HG02981 (cell line): ENCODE results near the gene CCAR1.
"Not testable (repeated sequence)": the region's sequence is repeated elsewhere in the genome, so short reads cannot be mapped to it uniquely, and the experiment has no call there.

ENCODE experiments used
- ATAC-seq: cut with Tn5 transposase; IDR thresholded peaks from one replicate; pipeline ENCODE4 v1.9.1; 2021; ENCODE audit warnings: mild to moderate bottlenecking, moderate library complexity; ENCODE audit not compliant: unreplicated experiment

The CCAR1 gene, protein sequence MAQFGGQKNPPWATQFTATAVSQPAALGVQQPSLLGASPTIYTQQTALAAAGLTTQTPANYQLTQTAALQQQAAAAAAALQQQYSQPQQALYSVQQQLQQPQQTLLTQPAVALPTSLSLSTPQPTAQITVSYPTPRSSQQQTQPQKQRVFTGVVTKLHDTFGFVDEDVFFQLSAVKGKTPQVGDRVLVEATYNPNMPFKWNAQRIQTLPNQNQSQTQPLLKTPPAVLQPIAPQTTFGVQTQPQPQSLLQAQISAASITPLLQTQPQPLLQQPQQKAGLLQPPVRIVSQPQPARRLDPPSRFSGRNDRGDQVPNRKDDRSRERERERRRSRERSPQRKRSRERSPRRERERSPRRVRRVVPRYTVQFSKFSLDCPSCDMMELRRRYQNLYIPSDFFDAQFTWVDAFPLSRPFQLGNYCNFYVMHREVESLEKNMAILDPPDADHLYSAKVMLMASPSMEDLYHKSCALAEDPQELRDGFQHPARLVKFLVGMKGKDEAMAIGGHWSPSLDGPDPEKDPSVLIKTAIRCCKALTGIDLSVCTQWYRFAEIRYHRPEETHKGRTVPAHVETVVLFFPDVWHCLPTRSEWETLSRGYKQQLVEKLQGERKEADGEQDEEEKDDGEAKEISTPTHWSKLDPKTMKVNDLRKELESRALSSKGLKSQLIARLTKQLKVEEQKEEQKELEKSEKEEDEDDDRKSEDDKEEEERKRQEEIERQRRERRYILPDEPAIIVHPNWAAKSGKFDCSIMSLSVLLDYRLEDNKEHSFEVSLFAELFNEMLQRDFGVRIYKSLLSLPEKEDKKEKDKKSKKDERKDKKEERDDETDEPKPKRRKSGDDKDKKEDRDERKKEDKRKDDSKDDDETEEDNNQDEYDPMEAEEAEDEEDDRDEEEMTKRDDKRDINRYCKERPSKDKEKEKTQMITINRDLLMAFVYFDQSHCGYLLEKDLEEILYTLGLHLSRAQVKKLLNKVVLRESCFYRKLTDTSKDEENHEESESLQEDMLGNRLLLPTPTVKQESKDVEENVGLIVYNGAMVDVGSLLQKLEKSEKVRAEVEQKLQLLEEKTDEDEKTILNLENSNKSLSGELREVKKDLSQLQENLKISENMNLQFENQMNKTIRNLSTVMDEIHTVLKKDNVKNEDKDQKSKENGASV

DNA sequence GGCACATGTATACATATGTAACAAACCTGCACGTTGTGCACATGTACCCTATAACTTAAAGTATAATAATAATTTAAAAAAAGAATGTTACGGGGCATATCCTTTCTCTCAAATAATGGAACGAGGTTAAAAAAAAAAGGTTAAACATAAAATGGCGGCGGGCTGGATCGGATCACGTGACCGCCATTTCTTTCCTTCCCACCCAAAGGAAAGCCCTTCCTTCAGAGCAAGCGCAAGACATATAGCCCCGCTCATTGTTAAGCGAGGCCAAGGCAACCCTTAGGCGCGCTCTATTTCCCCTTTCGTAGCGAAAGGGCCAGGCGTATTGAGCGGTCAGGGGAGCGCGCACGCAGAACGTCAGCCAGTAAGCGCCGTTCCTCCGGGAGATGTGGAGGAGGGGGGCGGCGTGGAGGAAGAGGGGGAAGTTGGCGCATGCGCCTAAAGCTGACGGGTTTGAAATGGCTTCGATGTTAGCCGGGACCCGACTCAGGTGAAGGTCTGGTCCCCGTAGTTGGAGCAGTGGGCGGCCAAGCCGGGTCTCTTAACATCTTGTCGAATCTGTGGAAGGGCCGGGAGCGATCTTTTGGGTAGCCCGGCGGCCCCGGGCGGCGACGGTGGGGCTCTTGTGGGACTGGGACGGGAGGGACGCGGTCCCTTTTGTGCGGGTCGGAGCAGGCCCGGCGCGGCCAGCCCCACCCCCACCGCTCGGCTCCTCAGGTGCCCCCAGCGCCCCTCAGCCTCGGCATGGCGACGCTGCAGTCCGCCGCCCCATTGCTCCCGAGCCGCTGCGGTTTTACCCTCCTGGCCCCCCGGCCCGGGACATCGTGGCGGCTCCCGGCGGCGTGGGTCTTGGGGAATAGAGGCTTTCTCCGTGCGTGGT, at the start of gene CCAR1:
Gene CCAR1 (plus strand): TSS at position 447 of the 880 bp plus-strand sequence. CDS start 1,266 bp downstream, outside the sequence.
- peak; percentile 99 for ATAC-seq

DNA sequence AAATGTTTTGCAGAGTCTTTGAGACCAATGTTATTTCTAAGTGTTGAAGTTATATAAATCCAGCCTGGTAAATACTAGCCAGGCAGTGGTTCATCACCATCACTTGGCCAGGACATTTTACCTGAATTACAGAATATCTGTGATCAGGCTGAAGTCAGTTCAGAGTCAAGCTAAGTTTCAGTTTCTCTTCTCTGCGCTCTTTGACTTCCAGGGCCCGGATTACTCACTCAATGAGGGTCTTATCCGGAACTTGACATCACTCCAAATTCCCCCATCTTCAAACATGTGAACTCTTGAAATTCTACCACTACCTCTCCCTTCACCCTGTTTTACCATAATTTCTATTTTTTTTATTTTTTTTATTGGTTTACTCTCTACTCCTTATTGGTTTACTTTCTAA, 36.6 kb upstream of the CCAR1 start:
- ATAC-seq: no peak

DNA sequence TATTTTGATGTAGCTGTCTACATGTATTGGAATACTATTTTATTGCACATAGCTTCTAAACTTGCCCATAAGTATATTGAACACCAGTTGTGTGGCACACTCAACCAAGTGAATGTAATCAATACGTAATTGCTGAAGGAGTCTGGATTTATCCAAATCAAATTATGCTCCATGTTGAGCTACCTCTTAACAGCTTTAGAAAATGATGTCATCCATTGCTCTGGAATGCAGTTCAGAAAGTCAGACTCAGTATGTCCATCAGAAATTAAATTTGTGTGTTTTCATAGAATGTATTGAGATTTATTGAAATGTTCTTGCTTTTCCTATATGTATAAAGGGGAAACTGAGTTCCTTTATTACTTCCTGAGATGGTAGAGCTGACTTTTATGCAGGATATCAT, 25.0 kb upstream of the CCAR1 start:
- ATAC-seq: no peak

DNA sequence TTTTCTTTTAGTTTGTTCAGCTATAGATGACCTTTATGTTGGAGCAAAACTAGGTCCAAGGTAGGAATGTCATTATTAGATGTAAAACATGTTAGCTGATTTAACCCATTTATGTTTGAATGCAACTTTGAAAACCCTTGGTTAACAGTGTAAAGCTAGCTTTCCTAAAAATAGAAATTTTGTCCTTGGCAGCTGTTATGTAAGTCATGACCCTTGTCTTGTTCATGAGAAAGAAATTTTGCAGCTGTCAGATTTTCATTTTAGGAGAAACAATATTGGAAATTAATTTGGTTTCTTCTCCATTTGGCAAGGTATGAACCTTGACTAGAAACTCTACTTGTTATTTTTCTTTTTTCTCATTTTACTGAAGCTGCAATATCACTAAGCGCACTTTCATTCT, 23.9 kb upstream of the CCAR1 start:
- no peak for ATAC-seq

DNA sequence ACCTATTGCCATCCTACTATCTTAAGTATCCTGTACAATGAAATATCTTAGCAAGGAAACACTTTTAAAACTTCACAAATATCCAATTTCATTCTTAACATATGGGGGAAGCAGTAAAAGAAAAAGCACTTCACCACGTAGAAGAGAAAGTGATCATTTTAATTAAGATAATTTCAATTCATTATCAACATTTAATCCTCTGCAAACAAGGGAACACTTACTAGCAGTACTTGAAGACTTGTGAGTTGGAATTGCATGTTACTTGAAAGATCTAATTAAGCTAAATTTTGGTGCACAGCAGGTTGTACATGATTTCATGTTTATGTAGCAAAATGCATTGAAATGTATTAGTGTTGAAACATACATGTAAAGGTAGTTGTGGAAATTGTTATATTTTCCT, 20.8 kb upstream of the CCAR1 start:
- no peak for ATAC-seq

DNA sequence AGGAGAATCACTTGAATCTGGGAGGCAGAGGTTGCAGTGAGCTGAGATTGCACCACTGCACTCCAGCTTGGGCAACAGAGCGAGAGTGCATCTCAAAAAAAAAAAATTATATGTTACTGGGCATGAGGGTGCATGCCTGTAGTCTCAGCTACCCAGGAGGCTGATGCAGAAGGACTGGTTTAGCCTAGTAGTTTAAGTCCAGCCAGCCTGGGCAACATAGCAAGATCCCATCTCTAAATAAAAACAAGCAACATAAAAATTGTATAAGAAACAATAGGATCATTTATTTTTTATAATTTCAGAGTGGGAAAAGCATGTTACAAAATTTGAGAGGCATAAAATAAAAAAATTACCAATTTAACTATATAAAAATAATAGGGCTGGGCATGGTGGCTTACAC, 15.5 kb upstream of the CCAR1 start:
- ATAC-seq: no peak

DNA sequence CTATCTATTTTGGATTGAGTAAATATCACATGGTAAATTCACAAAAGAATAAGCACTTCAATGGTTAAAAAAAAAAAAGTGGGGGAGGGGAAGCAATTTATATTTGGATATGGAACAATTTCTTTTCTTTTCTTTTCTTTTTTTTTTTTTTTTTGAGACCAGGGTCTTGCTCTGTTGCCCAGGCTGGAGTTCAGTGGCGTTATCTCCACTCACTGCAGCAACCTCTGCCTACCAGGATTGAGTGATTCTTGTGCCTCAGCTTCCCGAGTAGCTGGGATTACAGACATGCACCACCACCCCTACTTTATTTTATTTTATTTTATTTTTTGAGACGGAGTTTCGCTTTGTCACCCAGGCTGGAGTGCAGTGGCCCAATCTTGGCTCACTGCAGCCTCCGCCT, 12.1 kb upstream of the CCAR1 start:
- ATAC-seq: not testable (repeated sequence)

DNA sequence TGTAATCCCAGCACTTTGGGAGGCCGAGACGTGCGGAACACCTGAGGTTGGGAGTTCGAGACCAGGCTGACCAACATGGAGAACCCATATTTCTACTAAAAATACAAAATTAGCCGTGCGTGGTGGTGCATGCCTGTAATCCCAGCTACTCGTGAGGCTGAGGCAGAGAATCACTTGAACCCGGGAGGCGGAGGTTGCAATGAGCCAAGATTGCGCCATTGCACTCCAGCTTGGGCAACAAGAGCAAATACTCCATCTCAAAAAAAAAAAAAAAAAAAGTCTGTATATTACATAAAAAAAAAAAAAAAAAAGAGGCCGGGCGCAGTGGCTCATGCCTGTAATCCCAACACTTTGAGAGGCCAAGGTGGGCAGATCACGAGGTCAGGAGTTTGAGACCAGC, 8.0 kb upstream of the CCAR1 start:
- not testable (repeated sequence) for ATAC-seq

DNA sequence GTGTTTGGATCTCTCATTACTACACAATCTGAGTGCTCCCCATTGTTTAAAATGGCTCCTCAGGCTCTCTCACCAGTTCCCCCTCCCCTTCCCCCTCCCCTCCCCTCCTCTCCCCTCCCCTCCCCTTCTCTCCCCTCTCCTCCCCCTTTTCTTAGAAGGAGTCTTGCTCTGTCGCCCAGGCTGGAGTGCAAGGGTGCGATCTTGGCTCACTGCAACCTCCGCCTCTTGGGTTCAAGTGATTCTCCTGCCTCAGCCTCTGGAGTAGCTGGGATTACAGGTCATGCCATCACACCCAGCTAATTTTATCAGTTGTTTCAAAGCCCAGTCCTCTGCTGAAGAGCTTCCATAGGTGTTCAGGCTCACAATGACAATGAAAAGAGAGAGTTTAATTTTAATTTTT, 3.6 kb upstream of the CCAR1 start:
- no peak for ATAC-seq

DNA sequence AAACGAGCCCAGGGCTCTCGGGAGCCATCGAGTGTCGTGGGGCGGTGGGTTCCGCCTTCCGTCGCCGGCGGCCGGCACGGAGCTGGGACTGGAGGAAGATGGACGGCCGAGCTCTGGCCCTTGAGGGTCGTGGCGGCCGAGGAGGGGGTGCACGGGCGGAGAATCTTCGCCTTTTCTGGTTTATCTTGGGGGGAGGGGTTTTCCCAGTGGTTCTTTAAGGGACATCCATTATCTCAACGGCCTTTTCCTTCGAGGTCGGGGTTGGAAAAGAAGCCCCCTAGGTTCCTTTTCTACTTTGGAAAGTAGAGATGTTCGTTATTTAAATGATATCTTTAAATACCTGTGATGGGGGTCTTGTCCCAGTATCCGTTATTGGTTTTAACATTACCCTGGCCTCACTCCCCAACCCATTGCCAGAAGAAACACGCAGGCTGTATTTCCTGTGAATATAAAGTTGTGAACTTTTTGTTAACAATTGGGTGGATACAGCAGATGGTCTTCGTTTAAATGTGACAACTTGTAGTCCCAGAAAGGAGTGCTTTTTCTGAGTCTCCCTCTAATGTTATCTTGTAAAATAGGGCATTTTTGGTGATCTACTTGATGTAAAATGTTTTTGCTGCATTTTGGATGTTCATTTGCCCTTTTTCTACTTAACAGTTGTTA, 765 bp downstream of the CCAR1 start:
- no peak for ATAC-seq

DNA sequence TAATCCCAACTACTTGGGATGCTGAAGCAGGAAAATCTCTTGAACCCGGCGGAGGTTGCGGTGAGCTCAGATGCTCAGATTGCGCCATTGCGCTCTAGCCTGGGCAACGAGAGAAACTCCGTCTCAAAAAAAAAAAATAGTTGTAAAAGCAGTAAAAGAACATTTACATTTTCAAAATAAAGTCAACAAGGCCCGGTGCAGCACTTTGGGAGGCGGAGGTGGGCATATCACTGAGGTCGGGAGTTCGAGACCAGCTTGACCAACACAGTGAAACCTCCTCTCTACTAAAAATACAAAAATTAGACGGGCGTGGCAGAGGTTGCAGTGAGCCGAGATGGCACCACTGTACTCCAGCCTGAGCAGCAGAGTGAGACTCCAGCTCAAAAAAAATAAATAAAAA, 4.0 kb downstream of the CCAR1 start:
- no peak for ATAC-seq

DNA sequence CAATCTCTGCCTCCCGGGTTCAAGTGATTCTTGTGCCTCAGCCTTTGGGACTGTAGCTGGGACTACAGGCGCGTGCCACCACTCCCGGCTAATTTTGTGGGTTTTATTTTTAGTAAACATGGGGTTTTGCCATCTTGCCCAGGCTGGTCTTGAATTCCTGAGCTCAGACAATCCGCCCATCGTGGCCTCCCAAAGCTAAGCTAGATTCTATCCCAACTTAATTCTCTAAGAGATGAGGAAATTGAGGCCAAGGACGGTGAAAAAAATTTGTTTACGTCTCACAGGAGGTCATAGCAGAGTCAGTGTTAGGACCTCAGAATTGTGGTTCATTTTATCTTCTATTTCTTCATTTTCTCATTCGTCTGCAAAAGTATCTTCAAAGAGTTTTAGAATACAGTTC, 6.1 kb downstream of the CCAR1 start:
- ATAC-seq: no peak

DNA sequence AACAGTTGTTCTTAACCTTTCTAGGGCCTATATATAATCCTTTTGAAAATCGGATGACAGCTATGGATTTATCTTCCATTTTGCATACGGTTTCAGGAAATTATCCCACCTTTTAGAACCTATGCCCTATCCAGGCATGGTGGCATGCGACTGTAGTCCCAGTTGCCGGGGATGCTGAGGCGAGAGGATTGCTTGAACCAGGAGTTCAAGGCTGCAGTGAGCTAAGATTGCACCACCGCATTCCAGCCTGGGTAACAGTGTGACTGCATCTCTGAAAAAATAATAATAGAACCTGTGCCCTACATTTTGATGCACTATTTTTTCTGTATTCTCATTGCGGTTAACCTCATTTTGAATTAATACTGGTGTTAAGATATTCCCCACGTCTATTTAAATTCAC, 11.6 kb downstream of the CCAR1 start:
- ATAC-seq: no peak

DNA sequence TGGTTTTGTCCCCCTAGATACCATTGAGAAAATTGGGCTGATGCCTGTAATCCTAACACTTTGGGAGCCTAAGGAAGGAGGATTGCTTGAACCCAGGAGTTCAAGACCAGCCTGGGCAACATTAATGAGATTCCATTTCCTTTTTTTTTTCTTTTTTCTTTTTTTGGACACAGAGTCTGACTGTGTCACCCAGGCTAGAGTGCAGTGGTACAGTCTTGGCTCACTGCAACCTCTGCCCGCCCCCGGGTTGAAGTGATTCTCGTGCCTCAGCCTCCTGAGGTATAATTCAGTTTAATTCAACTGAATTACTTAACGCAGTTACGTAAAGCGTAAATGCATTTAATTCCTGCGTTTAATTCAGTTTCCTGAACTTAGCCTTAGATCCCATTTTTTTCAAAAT, 13.3 kb downstream of the CCAR1 start:
- ATAC-seq: no peak

DNA sequence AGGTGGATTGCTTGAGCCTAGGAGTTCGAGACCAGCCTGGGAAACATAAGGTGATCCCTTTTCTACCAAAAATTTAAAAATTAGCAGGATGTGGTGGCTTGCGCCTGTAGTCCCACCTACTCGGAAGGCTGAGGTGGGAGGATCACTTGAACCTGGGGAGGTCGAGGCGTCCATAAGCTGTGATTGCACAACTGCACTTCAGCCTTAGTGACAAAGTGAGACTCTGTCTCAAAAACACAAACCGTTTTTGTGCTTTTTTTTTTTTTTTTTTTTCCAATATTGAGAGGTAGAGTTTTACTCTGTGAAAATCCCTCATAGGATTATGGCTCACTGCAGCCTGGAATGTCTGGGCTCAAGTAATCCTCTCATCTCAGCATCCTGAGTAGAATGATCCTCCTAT, 14.1 kb downstream of the CCAR1 start:
- ATAC-seq: no peak

DNA sequence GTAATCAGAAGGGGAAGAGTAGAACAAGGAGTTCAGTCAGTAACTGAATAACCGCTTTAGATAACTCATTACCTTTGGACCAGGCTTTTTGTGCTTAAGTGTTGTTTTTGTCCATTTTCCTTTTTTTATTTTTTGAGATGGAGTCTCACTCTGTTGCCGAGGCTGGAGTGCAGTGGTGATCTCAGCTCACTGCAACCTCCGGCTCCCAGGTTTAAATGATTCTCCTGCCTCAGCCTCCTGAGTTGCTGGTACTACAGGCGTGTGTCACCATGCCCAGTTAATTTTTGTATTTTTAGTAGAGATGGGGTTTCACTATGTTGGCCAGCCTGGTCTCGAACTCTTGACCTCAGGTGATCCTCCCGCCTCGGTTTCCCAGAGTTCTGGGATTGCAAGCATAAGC, 14.7 kb downstream of the CCAR1 start:
- ATAC-seq: not testable (repeated sequence)

DNA sequence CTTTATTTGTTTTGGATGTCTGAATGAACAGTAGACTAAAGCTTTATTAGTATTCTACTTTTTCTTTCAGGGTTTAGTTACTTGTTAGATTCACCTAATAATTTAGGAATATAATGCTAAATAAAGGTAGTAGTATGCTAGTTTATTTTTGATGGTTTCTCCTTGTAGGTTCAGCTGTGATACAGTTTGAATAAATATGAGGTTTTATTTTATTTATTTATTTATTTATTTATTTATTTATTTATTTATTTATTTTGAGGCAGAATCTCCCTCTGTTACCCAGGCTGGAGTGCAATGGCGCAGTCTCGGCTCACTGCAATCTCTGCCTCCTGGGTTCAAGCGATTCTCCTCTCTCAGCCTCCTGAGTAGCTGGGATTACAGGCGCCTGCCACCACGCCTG, 19.6 kb downstream of the CCAR1 start:
- not testable (repeated sequence) for ATAC-seq

DNA sequence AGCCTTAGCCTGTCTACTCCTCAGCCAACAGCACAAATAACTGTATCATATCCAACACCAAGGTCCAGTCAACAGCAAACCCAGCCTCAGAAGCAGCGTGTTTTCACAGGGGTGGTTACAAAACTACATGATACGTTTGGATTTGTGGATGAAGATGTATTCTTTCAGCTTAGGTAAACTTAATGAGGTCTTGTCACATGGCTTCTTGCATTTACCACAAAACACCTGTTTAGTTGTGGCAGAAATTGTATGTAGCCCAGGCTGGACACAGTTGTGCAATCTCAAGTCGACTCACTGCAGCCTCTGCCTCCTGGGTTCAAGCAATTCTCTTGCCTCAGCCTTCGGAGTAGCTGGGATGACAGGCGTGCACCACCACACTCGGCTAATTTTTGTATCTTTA, 21.4 kb downstream of the CCAR1 start:
- ATAC-seq: no peak

DNA sequence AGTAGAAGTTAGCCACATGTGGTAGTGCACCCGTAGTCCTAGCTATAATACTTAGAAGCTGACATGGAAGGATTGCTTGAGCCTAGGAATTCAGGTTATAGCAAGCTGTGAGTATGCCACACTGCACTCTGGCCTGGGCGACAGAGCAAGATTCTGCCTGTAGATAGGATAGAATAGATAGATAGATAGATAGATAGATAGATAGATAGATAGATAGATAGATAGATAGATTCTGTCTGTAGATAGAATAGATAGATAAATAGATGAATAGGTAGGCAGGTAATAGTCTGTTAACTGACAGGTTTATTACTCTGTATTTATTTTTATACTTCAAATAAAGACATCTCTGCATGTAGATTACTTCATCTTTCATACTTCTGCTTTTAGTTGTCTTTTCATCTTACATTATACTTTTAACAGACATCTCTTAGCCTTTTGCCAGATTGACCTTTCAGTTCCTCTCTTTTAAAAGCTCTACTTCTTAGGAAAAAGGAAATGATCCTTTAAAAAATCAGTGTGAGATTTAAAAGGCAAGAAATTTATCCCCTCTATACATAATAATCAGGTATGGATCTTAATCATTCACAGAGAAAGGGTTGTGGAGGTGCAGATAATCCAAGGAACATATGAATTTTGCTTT, 31.8 kb downstream of the CCAR1 start:
- no peak for ATAC-seq

DNA sequence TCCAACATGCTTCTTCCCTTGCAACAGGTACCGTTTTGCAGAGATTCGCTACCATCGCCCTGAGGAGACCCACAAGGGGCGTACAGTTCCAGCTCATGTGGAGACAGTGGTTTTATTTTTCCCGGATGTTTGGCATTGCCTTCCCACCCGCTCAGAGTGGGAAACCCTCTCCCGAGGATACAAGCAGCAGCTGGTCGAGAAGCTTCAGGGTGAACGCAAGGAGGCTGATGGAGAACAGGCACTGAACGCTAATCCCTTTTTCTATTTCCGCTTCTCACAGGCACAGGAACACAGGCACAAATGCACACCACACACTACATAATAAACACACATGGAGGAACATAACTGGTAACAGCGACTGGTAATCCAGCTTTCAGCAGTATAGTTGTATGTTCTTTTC, 35.2 kb downstream of the CCAR1 start:
- ATAC-seq: no peak
